ENCODE data around the gene ALAS1.

The ALAS1 gene

GRCh38 chr3:52226229-52226817 is 28.4 kb downstream of the ALAS1 start:
- Histone ChIP-seq H3K9me3 (replicated peaks; ENCODE audit: low read length) (no peaks in the 10 kb centered on the region), H3K36me3 (ENCODE audit: insufficient read depth, low read length) (peaks cover 33% of the 10 kb centered on the region), H3K9ac (ENCODE audit: low read depth, low read length) (no peak overlapping the region), H3K27me3 (ENCODE audit: control insufficient read depth, insufficient read depth, low read length) (no peaks in the 10 kb centered on the region), H3K4me3 (ENCODE audit: low read length) (no peak overlapping the region), H3K4me1 (ENCODE audit: control insufficient read depth, insufficient read depth, low read length) (no peaks in the 10 kb centered on the region), H3K4me2 (ENCODE audit: low read length) (no peak overlapping the region)

GRCh38 chr3:52227117-52227516 is 29.2 kb downstream of the ALAS1 start:
- Histone ChIP-seq H3K36me3 (ENCODE audit: insufficient read depth, low read length) (peaks cover 38% of the 10 kb centered on the region), H3K4me1 (ENCODE audit: control insufficient read depth, insufficient read depth, low read length) (no peaks in the 10 kb centered on the region), H3K27me3 (ENCODE audit: control insufficient read depth, insufficient read depth, low read length) (no peaks in the 10 kb centered on the region), H3K9me3 (replicated peaks; ENCODE audit: low read length) (no peaks in the 10 kb centered on the region), H3K9ac (ENCODE audit: low read depth, low read length) (no peak overlapping the region), H3K4me3 (ENCODE audit: low read length) (no peak overlapping the region), H3K4me2 (ENCODE audit: low read length) (no peak overlapping the region)

GRCh38 chr3:52227766-52228165 is 29.8 kb downstream of the ALAS1 start:
- Histone ChIP-seq H3K4me3 (ENCODE audit: low read length) (no peak overlapping the region), H3K4me2 (ENCODE audit: low read length) (no peak overlapping the region), H3K4me1 (ENCODE audit: control insufficient read depth, insufficient read depth, low read length) (no peaks in the 10 kb centered on the region), H3K9ac (ENCODE audit: low read depth, low read length) (no peak overlapping the region), H3K27me3 (ENCODE audit: control insufficient read depth, insufficient read depth, low read length) (no peaks in the 10 kb centered on the region), H3K36me3 (ENCODE audit: insufficient read depth, low read length) (peaks cover 42% of the 10 kb centered on the region), H3K9me3 (replicated peaks; ENCODE audit: low read length) (no peaks in the 10 kb centered on the region)

- H3K4me2 ChIP-seq (ENCODE audit: low read length): no peak overlapping the region
- H3K36me3 ChIP-seq (ENCODE audit: insufficient read depth, low read length): peaks cover 42% of the 10 kb centered on the region
- no peaks in the 10 kb centered on the region for H3K27me3 ChIP-seq (ENCODE audit: control insufficient read depth, insufficient read depth, low read length)
- H3K9ac ChIP-seq (ENCODE audit: low read depth, low read length): no peak overlapping the region
- no peaks in the 10 kb centered on the region for H3K9me3 ChIP-seq (replicated peaks; ENCODE audit: low read length)
- H3K4me1 ChIP-seq (ENCODE audit: control insufficient read depth, insufficient read depth, low read length): no peaks in the 10 kb centered on the region
- no peak overlapping the region for H3K4me3 ChIP-seq (ENCODE audit: low read length)
These were observed 30.3 kb downstream of the ALAS1 start for GRCh38 chr3:52228266-52228665.

- no peak overlapping the region for H3K4me3 ChIP-seq (ENCODE audit: low read length)
- H3K4me1 ChIP-seq (ENCODE audit: control insufficient read depth, insufficient read depth, low read length): no peaks in the 10 kb centered on the region
- H3K4me2 ChIP-seq (ENCODE audit: low read length): no peak overlapping the region
- peaks cover 43% of the 10 kb centered on the region for H3K36me3 ChIP-seq (ENCODE audit: insufficient read depth, low read length)
- no peaks in the 10 kb centered on the region for H3K9me3 ChIP-seq (replicated peaks; ENCODE audit: low read length)
- H3K27me3 ChIP-seq (ENCODE audit: control insufficient read depth, insufficient read depth, low read length): no peaks in the 10 kb centered on the region
- H3K9ac ChIP-seq (ENCODE audit: low read depth, low read length): no peak overlapping the region
These were observed 30.9 kb downstream of the ALAS1 start for GRCh38 chr3:52228751-52229291.

GRCh38 chr3:52229656-52230055 is 31.7 kb downstream of the ALAS1 start:
- Histone ChIP-seq H3K9ac (ENCODE audit: low read depth, low read length) (no peak overlapping the region), H3K9me3 (replicated peaks; ENCODE audit: low read length) (no peaks in the 10 kb centered on the region)

GRCh38 chr3:52230461-52230860 is 32.5 kb downstream of the ALAS1 start:
- Histone ChIP-seq H3K36me3 (ENCODE audit: insufficient read depth, low read length) (peaks cover 56% of the 10 kb centered on the region), H3K27me3 (ENCODE audit: control insufficient read depth, insufficient read depth, low read length) (no peaks in the 10 kb centered on the region), H3K4me1 (ENCODE audit: control insufficient read depth, insufficient read depth, low read length) (no peaks in the 10 kb centered on the region)

More at GRCh38 chr3:52229656-52230055, 31.7 kb downstream of the ALAS1 start:
- H3K4me2 ChIP-seq (ENCODE audit: low read length): no peak overlapping the region
- peaks cover 50% of the 10 kb centered on the region for H3K36me3 ChIP-seq (ENCODE audit: insufficient read depth, low read length)
- no peaks in the 10 kb centered on the region for H3K4me1 ChIP-seq (ENCODE audit: control insufficient read depth, insufficient read depth, low read length)
- H3K27me3 ChIP-seq (ENCODE audit: control insufficient read depth, insufficient read depth, low read length): no peaks in the 10 kb centered on the region
- H3K4me3 ChIP-seq (ENCODE audit: low read length): no peak overlapping the region

GRCh38 chr3:52230889-52231499 is 33.0 kb downstream of the ALAS1 start:
- no peaks in the 10 kb centered on the region for H3K9me3 ChIP-seq (replicated peaks; ENCODE audit: low read length)
- H3K27me3 ChIP-seq (ENCODE audit: control insufficient read depth, insufficient read depth, low read length): no peaks in the 10 kb centered on the region
- no peak overlapping the region for H3K4me2 ChIP-seq (ENCODE audit: low read length)
- peaks cover 56% of the 10 kb centered on the region for H3K36me3 ChIP-seq (ENCODE audit: insufficient read depth, low read length)
- H3K4me3 ChIP-seq (ENCODE audit: low read length): no peak overlapping the region
- no peak overlapping the region for H3K9ac ChIP-seq (ENCODE audit: low read depth, low read length)
- no peaks in the 10 kb centered on the region for H3K4me1 ChIP-seq (ENCODE audit: control insufficient read depth, insufficient read depth, low read length)

More at GRCh38 chr3:52230461-52230860, 32.5 kb downstream of the ALAS1 start:
- Histone ChIP-seq H3K9me3 (replicated peaks; ENCODE audit: low read length) (no peaks in the 10 kb centered on the region), H3K4me3 (ENCODE audit: low read length) (no peak overlapping the region), H3K9ac (ENCODE audit: low read depth, low read length) (no peak overlapping the region), H3K4me2 (ENCODE audit: low read length) (no peak overlapping the region)

- no peaks in the 10 kb centered on the region for H3K9me3 ChIP-seq (replicated peaks; ENCODE audit: low read length)
- H3K4me2 ChIP-seq (ENCODE audit: low read length): no peak overlapping the region
- peaks cover 56% of the 10 kb centered on the region for H3K36me3 ChIP-seq (ENCODE audit: insufficient read depth, low read length)
- no peak overlapping the region for H3K9ac ChIP-seq (ENCODE audit: low read depth, low read length)
- no peaks in the 10 kb centered on the region for H3K27me3 ChIP-seq (ENCODE audit: control insufficient read depth, insufficient read depth, low read length)
- H3K4me1 ChIP-seq (ENCODE audit: control insufficient read depth, insufficient read depth, low read length): peaks cover 5% of the 10 kb centered on the region
- no peak overlapping the region for H3K4me3 ChIP-seq (ENCODE audit: low read length)
These were observed 33.7 kb downstream of the ALAS1 start for GRCh38 chr3:52231502-52232278.

GRCh38 chr3:52232279-52233107 is 34.5 kb downstream of the ALAS1 start:
- Histone ChIP-seq H3K4me1 (ENCODE audit: control insufficient read depth, insufficient read depth, low read length) (peaks cover 13% of the 10 kb centered on the region), H3K4me2 (ENCODE audit: low read length) (no peak overlapping the region), H3K36me3 (ENCODE audit: insufficient read depth, low read length) (peaks cover 56% of the 10 kb centered on the region), H3K27me3 (ENCODE audit: control insufficient read depth, insufficient read depth, low read length) (no peaks in the 10 kb centered on the region), H3K9me3 (replicated peaks; ENCODE audit: low read length) (no peaks in the 10 kb centered on the region), H3K4me3 (ENCODE audit: low read length) (no peak overlapping the region), H3K9ac (ENCODE audit: low read depth, low read length) (no peak overlapping the region)

GRCh38 chr3:52233108-52233591 is 35.2 kb downstream of the ALAS1 start:
- Histone ChIP-seq H3K27me3 (ENCODE audit: control insufficient read depth, insufficient read depth, low read length) (no peaks in the 10 kb centered on the region), H3K4me3 (ENCODE audit: low read length) (no peak overlapping the region), H3K36me3 (ENCODE audit: insufficient read depth, low read length) (peaks cover 50% of the 10 kb centered on the region), H3K4me1 (ENCODE audit: control insufficient read depth, insufficient read depth, low read length) (peaks cover 19% of the 10 kb centered on the region), H3K9me3 (replicated peaks; ENCODE audit: low read length) (no peaks in the 10 kb centered on the region), H3K4me2 (ENCODE audit: low read length) (no peak overlapping the region), H3K9ac (ENCODE audit: low read depth, low read length) (no peak overlapping the region)

Measured in skeletal muscle satellite cell (primary cell).